ENCODE data around the gene PCDH9. TPM values are rescaled to one million over a fixed set of nuclear protein-coding genes. Genes with fewer than 3 reads are reported as not detected.

Gene PCDH9
- total RNA-seq, 1 experiment from 2014 or later, result 5.8 TPM

- no peak for DNase-seq (ENCODE audit: low spot score)
- intact Hi-C loops (cut with micrococcal nuclease; ENCODE audit: unreplicated experiment), result no loop called here
- Histone ChIP-seq H3K4me3 (ENCODE audit: low read depth, low read length, poor library complexity, severe bottlenecking) (no peak overlapping the region), H3K27ac (ENCODE audit: low read depth, low read length, poor library complexity, severe bottlenecking) (no peak overlapping the region), H3K36me3 (ENCODE audit: insufficient read depth, low read length, poor library complexity, severe bottlenecking) (no peaks in the 10 kb centered on the region), H3K9me3 (ENCODE audit: low read depth, low read length, poor library complexity, severe bottlenecking) (no peaks in the 10 kb centered on the region), H3K27me3 (replicated peaks; ENCODE audit: insufficient read depth, low read depth, low read length, poor library complexity) (peaks cover 20% of the 10 kb centered on the region), H3K4me1 (ENCODE audit: insufficient read depth, low read length, poor library complexity, severe bottlenecking) (no peaks in the 10 kb centered on the region)
- POLR2A ChIA-PET (ENCODE audit: low non-redundant PET), result no interaction called here
- BruUV-seq (replicated peaks), result no TSS peak
- CTCF ChIA-PET, result no interaction called here
- TF ChIP-seq CTCF (conservative IDR thresholded peaks at IDR 0.05; ENCODE audit: low read depth, low read length) (no peak), EZH2 (IDR thresholded peaks at IDR 0.05; ENCODE audit: borderline replicate concordance, low read depth, low read length, poor library complexity, severe bottlenecking) (no peak)
Measured at GRCh38 chr13:67064920-67065319, 165.2 kb downstream of the PCDH9 start.

- no peak overlapping the region for H3K4me3 ChIP-seq (ENCODE audit: low read depth, low read length, poor library complexity, severe bottlenecking)
- no peaks in the 10 kb centered on the region for H3K9me3 ChIP-seq (ENCODE audit: low read depth, low read length, poor library complexity, severe bottlenecking)
- DNase-seq (ENCODE audit: low spot score), result no peak
- H3K27ac ChIP-seq (ENCODE audit: low read depth, low read length, poor library complexity, severe bottlenecking), result no peak overlapping the region
- POLR2A ChIA-PET (ENCODE audit: low non-redundant PET), result interaction anchor here (0.6 kb wide), 1 partner anchor 1558 kb away, joined by 9 read pairs; no protein-coding TSS in a partner anchor
- no TSS peak for BruUV-seq (replicated peaks)
- no peaks in the 10 kb centered on the region for H3K4me1 ChIP-seq (ENCODE audit: insufficient read depth, low read length, poor library complexity, severe bottlenecking)
- H3K36me3 ChIP-seq (ENCODE audit: insufficient read depth, low read length, poor library complexity, severe bottlenecking), result no peaks in the 10 kb centered on the region
- intact Hi-C loops (cut with micrococcal nuclease; ENCODE audit: unreplicated experiment), result no loop called here
- H3K27me3 ChIP-seq (replicated peaks; ENCODE audit: insufficient read depth, low read depth, low read length, poor library complexity), result peaks cover 20% of the 10 kb centered on the region
- CTCF ChIA-PET, result no interaction called here
- no peak for TF ChIP-seq CTCF (conservative IDR thresholded peaks at IDR 0.05; ENCODE audit: low read depth, low read length)
- TF ChIP-seq EZH2 (IDR thresholded peaks at IDR 0.05; ENCODE audit: borderline replicate concordance, low read depth, low read length, poor library complexity, severe bottlenecking), result no peak
Measured at GRCh38 chr13:67063036-67063435, 167.1 kb downstream of the PCDH9 start.

GRCh38 chr13:67062160-67062559 lies 168.0 kb downstream of the PCDH9 start:
- Histone ChIP-seq H3K4me3 (ENCODE audit: low read depth, low read length, poor library complexity, severe bottlenecking) (no peak overlapping the region), H3K9me3 (ENCODE audit: low read depth, low read length, poor library complexity, severe bottlenecking) (no peaks in the 10 kb centered on the region), H3K36me3 (ENCODE audit: insufficient read depth, low read length, poor library complexity, severe bottlenecking) (no peaks in the 10 kb centered on the region), H3K4me1 (ENCODE audit: insufficient read depth, low read length, poor library complexity, severe bottlenecking) (no peaks in the 10 kb centered on the region), H3K27ac (ENCODE audit: low read depth, low read length, poor library complexity, severe bottlenecking) (no peak overlapping the region), H3K27me3 (replicated peaks; ENCODE audit: insufficient read depth, low read depth, low read length, poor library complexity) (peaks cover 20% of the 10 kb centered on the region)
- ChIA-PET CTCF (no interaction called here), POLR2A (ENCODE audit: low non-redundant PET) (no interaction called here)
- no peak for TF ChIP-seq EZH2 (IDR thresholded peaks at IDR 0.05; ENCODE audit: borderline replicate concordance, low read depth, low read length, poor library complexity, severe bottlenecking)
- TF ChIP-seq CTCF (conservative IDR thresholded peaks at IDR 0.05; ENCODE audit: low read depth, low read length), result no peak
- intact Hi-C loops (cut with micrococcal nuclease; ENCODE audit: unreplicated experiment), result no loop called here
- DNase-seq (ENCODE audit: low spot score), result no peak
- no TSS peak for BruUV-seq (replicated peaks)

All from A673 (cell line).